SK-N-SH treated with all-trans-retinoic acid at 6 μM for 48 hours (cell line): ENCODE measurements around the gene NGB.

Source experiments
- ATAC-seq: fragments of 200-7000 bp; cut with Tn5 transposase; 3 replicates; pipeline ENCODE4 v1.9.1; 2020; ENCODE audit warnings: mild to moderate bottlenecking, moderate library complexity
- ARNTL ChIP-seq: fragments of 450-650 bp; formaldehyde crosslinking; IDR thresholded peaks from 2 replicates; pipeline ENCODE4 v1.5.0; 2020; ENCODE audit warnings: low read depth, mild to moderate bottlenecking, moderate library complexity, borderline replicate concordance
- BACH2 ChIP-seq: fragments of 250-450 bp; sonication (Bioruptor Pico); IDR thresholded peaks from 2 replicates; pipeline ENCODE4 v1.9.0; 2021; ENCODE audit warnings: mild to moderate bottlenecking, borderline replicate concordance
- CREB5 ChIP-seq: fragments of 250-450 bp; sonication (Bioruptor Pico); IDR thresholded peaks from 2 replicates; pipeline ENCODE4 v1.5.1; 2020; ENCODE audit warnings: low read depth, mild to moderate bottlenecking, moderate library complexity
- CSDC2 ChIP-seq: fragments of 250-450 bp; sonication (Bioruptor Pico); IDR thresholded peaks from 2 replicates; pipeline ENCODE4 v1.5.0; 2020; ENCODE audit warnings: mild to moderate bottlenecking, moderate library complexity
- CSRNP3 ChIP-seq: fragments of 250-450 bp; sonication (Bioruptor Pico); IDR thresholded peaks from 2 replicates; pipeline ENCODE4 v1.5.1; 2021; ENCODE audit warnings: mild to moderate bottlenecking, moderate library complexity
- ESRRG ChIP-seq: fragments of 250-450 bp; sonication (Bioruptor Pico); IDR thresholded peaks from 2 replicates; pipeline ENCODE4 v1.6.1; 2021; ENCODE audit warnings: mild to moderate bottlenecking
- GLIS3 ChIP-seq: fragments of 250-450 bp; sonication (Bioruptor Pico); IDR thresholded peaks from 2 replicates; pipeline ENCODE4 v1.5.0; 2020; ENCODE audit warnings: mild to moderate bottlenecking, moderate library complexity
- ISL1 ChIP-seq: fragments of 250-450 bp; sonication (Bioruptor Pico); IDR thresholded peaks from 2 replicates; pipeline ENCODE4 v2.1.2; 2022; ENCODE audit warnings: mild to moderate bottlenecking, moderate library complexity
- OSR1 ChIP-seq: fragments of 250-450 bp; sonication (Bioruptor Pico); IDR thresholded peaks from 2 replicates; pipeline ENCODE4 v1.8.0; 2022; ENCODE audit warnings: moderate library complexity, mild to moderate bottlenecking, inconsistent platforms
- PATZ1 ChIP-seq: fragments of 250-450 bp; sonication (Bioruptor Pico); IDR thresholded peaks from 2 replicates; pipeline ENCODE4 v1.8.0; 2020; ENCODE audit warnings: mild to moderate bottlenecking, moderate library complexity, borderline replicate concordance
- POU6F1 ChIP-seq: fragments of 250-450 bp; sonication (Bioruptor Pico); IDR thresholded peaks from 2 replicates; pipeline ENCODE4 v1.8.0; 2021; ENCODE audit warnings: low read depth, mild to moderate bottlenecking, moderate library complexity, borderline replicate concordance
- PPARA ChIP-seq: fragments of 250-450 bp; sonication (Bioruptor Pico); IDR thresholded peaks from 2 replicates; pipeline ENCODE4 v1.5.0; 2020; ENCODE audit warnings: mild to moderate bottlenecking, borderline replicate concordance
- RARB ChIP-seq: fragments of 250-450 bp; sonication (Bioruptor Pico); IDR thresholded peaks from 2 replicates; pipeline ENCODE4 v1.8.0; 2021; ENCODE audit warnings: mild to moderate bottlenecking, moderate library complexity
- SNAI2 ChIP-seq: fragments of 250-450 bp; sonication (Bioruptor Pico); IDR thresholded peaks from 2 replicates; pipeline ENCODE4 v1.5.0; 2020; ENCODE audit warnings: mild to moderate bottlenecking, moderate library complexity
- TCF4 ChIP-seq: fragments of 250-450 bp; sonication (Bioruptor Pico); IDR thresholded peaks from 2 replicates; pipeline ENCODE4 v1.8.0; 2021; ENCODE audit warnings: mild to moderate bottlenecking, moderate library complexity, borderline replicate concordance
- TOX ChIP-seq: fragments of 250-450 bp; sonication (Bioruptor Pico); IDR thresholded peaks from 2 replicates; pipeline ENCODE4 v1.8.0; 2021; ENCODE audit warnings: mild to moderate bottlenecking, moderate library complexity, borderline replicate concordance
- TSHZ2 ChIP-seq: fragments of 250-450 bp; sonication (Bioruptor Pico); IDR thresholded peaks from 2 replicates; pipeline ENCODE4 v1.5.0; 2020; ENCODE audit warnings: mild to moderate bottlenecking, moderate library complexity
- ZC3H10 ChIP-seq: fragments of 250-450 bp; sonication (Bioruptor Pico); IDR thresholded peaks from 2 replicates; pipeline ENCODE4 v1.5.1; 2021; ENCODE audit warnings: mild to moderate bottlenecking, moderate library complexity
- ZFP3 ChIP-seq: fragments of 250-450 bp; sonication (Bioruptor Pico); IDR thresholded peaks from 2 replicates; pipeline ENCODE4 v1.5.0; 2020; ENCODE audit warnings: mild to moderate bottlenecking, moderate library complexity
- ZFP30 ChIP-seq: fragments of 450-650 bp; formaldehyde crosslinking; IDR thresholded peaks from 2 replicates; pipeline ENCODE4 v1.5.0; 2022; ENCODE audit warnings: mild to moderate bottlenecking, moderate library complexity
- ZNF565 ChIP-seq: fragments of 450-650 bp; formaldehyde crosslinking; conservative IDR thresholded peaks from 2 replicates; pipeline ENCODE4 v1.5.0; 2020; ENCODE audit warnings: low read depth, mild to moderate bottlenecking, moderate library complexity
- ZNF70 ChIP-seq: fragments of 450-650 bp; formaldehyde crosslinking; IDR thresholded peaks from 2 replicates; pipeline ENCODE4 v1.5.0; 2020; ENCODE audit warnings: mild to moderate bottlenecking, moderate library complexity
- ZNF8 ChIP-seq: fragments of 450-650 bp; formaldehyde crosslinking; IDR thresholded peaks from 2 replicates; pipeline ENCODE4 v1.5.0; 2020; ENCODE audit warnings: mild to moderate bottlenecking, moderate library complexity

Gene NGB

GRCh38 chr14:77242752-77243151 lies 28.3 kb downstream of the NGB start:
- TF ChIP-seq ZNF70 (CRISPR knock-in tag) (no peak), SNAI2 (CRISPR knock-in tag) (no peak), ZNF565 (CRISPR knock-in tag) (no peak)
- ATAC-seq, result no peak

- no peak for ATAC-seq
- TF ChIP-seq ARNTL (CRISPR knock-in tag) (no peak), BACH2 (CRISPR knock-in tag) (no peak), SNAI2 (CRISPR knock-in tag) (no peak), TOX (CRISPR knock-in tag) (no peak), ZNF565 (CRISPR knock-in tag) (no peak), ZC3H10 (CRISPR knock-in tag) (no peak), ZNF70 (CRISPR knock-in tag) (no peak)
These were observed 29.1 kb downstream of the NGB start for GRCh38 chr14:77241955-77242354.

- ATAC-seq, result no peak
- TF ChIP-seq PATZ1 (CRISPR knock-in tag) (no peak), ZFP30 (CRISPR knock-in tag) (no peak), GLIS3 (CRISPR knock-in tag) (no peak), ZNF70 (CRISPR knock-in tag) (no peak), ISL1 (CRISPR knock-in tag) (no peak), ZC3H10 (CRISPR knock-in tag) (no peak), OSR1 (CRISPR knock-in tag) (no peak), PPARA (no peak), CSDC2 (CRISPR knock-in tag) (no peak), CREB5 (CRISPR knock-in tag) (no peak), RARB (CRISPR knock-in tag) (no peak), ZNF8 (CRISPR knock-in tag) (no peak), TOX (CRISPR knock-in tag) (no peak), ZNF565 (CRISPR knock-in tag) (no peak), TCF4 (no peak), SNAI2 (CRISPR knock-in tag) (no peak), CSRNP3 (CRISPR knock-in tag) (no peak), ZFP3 (CRISPR knock-in tag) (no peak), BACH2 (CRISPR knock-in tag) (no peak)
These were observed 30.6 kb downstream of the NGB start for GRCh38 chr14:77240336-77240915.

- no peak for ATAC-seq
- TF ChIP-seq TCF4 (no peak), GLIS3 (CRISPR knock-in tag) (no peak), RARB (CRISPR knock-in tag) (no peak), BACH2 (CRISPR knock-in tag) (no peak), TOX (CRISPR knock-in tag) (no peak), PPARA (no peak), ISL1 (CRISPR knock-in tag) (no peak), POU6F1 (CRISPR knock-in tag) (no peak), ZNF70 (CRISPR knock-in tag) (no peak), CSDC2 (CRISPR knock-in tag) (no peak), ZFP3 (CRISPR knock-in tag) (no peak), ESRRG (CRISPR knock-in tag) (no peak), TSHZ2 (CRISPR knock-in tag) (no peak), CREB5 (CRISPR knock-in tag) (no peak), ZNF565 (CRISPR knock-in tag) (no peak), ARNTL (CRISPR knock-in tag) (no peak), OSR1 (CRISPR knock-in tag) (no peak)
- TF ChIP-seq, all 23 proteins: peak for 0
These were observed 31.6 kb downstream of the NGB start for GRCh38 chr14:77239412-77239811.
